Stimulated activated CD4-positive, alpha-beta T cell treated with anti-CD3 and anti-CD28 coated beads, Interleukin-12 subunit alpha, Interleukin-12 subunit beta, amount 100 ng/mL, for 4 hours (primary cell): Measurements from ENCODE around the gene ADIG.
A peak's percentile ranks its signal among the peaks of the same experiment; 100 is the strongest.

Experiments used
- DNase-seq: peaks from one replicate; pipeline ENCODE4 v3.0.0-alpha.2; 2020

The ADIG gene

GRCh38 chr20:38581013-38581412 is at the start of gene ADIG:
Gene ADIG (plus strand): TSS chr20:38581197. CDS start chr20:38581251, 54 bp downstream.
- no peak for DNase-seq

- peak; percentile 2 for DNase-seq
Measured at GRCh38 chr20:38534756-38535155, 46.2 kb upstream of the ADIG start.

- DNase-seq: no peak
Measured at GRCh38 chr20:38536310-38536709, 44.7 kb upstream of the ADIG start.

- DNase-seq: no peak
Measured at GRCh38 chr20:38537176-38537575, 43.8 kb upstream of the ADIG start.

- DNase-seq: no peak
Measured at GRCh38 chr20:38538789-38539188, 42.2 kb upstream of the ADIG start.

GRCh38 chr20:38543014-38543906 is 37.7 kb upstream of the ADIG start:
- no peak for DNase-seq

- no peak for DNase-seq
Measured at GRCh38 chr20:38545771-38546170, 35.2 kb upstream of the ADIG start.

- no peak for DNase-seq
Measured at GRCh38 chr20:38547288-38548085, 33.5 kb upstream of the ADIG start.

- no peak for DNase-seq
Measured at GRCh38 chr20:38548356-38549083, 32.5 kb upstream of the ADIG start.

- DNase-seq: no peak
Measured at GRCh38 chr20:38550274-38550673, 30.7 kb upstream of the ADIG start.

- DNase-seq: no peak
Measured at GRCh38 chr20:38551056-38551626, 29.9 kb upstream of the ADIG start.

GRCh38 chr20:38554986-38555385 is 26.0 kb upstream of the ADIG start:
- no peak for DNase-seq

- no peak for DNase-seq
Measured at GRCh38 chr20:38555395-38555794, 25.6 kb upstream of the ADIG start.

- no peak for DNase-seq
Measured at GRCh38 chr20:38557174-38557573, 23.8 kb upstream of the ADIG start.

- no peak for DNase-seq
Measured at GRCh38 chr20:38558596-38559360, 22.2 kb upstream of the ADIG start.

- DNase-seq: no peak
Measured at GRCh38 chr20:38559764-38560163, 21.2 kb upstream of the ADIG start.

GRCh38 chr20:38563802-38564431 is 17.1 kb upstream of the ADIG start:
- DNase-seq: no peak

GRCh38 chr20:38564680-38565079 is 16.3 kb upstream of the ADIG start:
- DNase-seq: no peak

- DNase-seq: no peak
Measured at GRCh38 chr20:38566036-38566598, 14.9 kb upstream of the ADIG start.

- no peak for DNase-seq
Measured at GRCh38 chr20:38569747-38570525, 11.1 kb upstream of the ADIG start.
